Neuron (in vitro differentiated cells): ENCODE measurements around the gene FGR.
"Not testable (repeated sequence)": the region's sequence is repeated elsewhere in the genome, so short reads cannot be mapped to it uniquely, and the experiment has no call there.

Experiments
- H2AFZ ChIP-seq: one replicate; pipeline ENCODE4 v1.6.1; 2013; ENCODE audit warnings: low read depth, mild to moderate bottlenecking, inconsistent platforms, low read length, moderate library complexity
- H3K27me3 ChIP-seq: one replicate; pipeline ENCODE4 v1.6.1; 2013; ENCODE audit warnings: low read length; ENCODE audit not compliant: insufficient read depth
- H3K36me3 ChIP-seq: one replicate; pipeline ENCODE4 v1.6.1; 2013; ENCODE audit warnings: low read length; ENCODE audit not compliant: insufficient read depth
- H3K4me1 ChIP-seq: one replicate; pipeline ENCODE4 v1.6.1; 2013; ENCODE audit warnings: low read length; ENCODE audit not compliant: insufficient read depth
- H3K4me3 ChIP-seq: 2 replicates; pipeline ENCODE4 v1.5.1; 2013; ENCODE audit warnings: mild to moderate bottlenecking, low read length, moderate library complexity
- H3K9me3 ChIP-seq: one replicate; pipeline ENCODE4 v1.6.1; 2013; ENCODE audit warnings: low read length

Gene FGR

GRCh38 chr1:27655151-27655937, 20.4 kb upstream of the FGR start:
- no peak overlapping the region for H3K4me3 ChIP-seq
- peaks cover 23% of the 10 kb centered on the region for H3K4me1 ChIP-seq
- no peaks in the 10 kb centered on the region for H3K36me3 ChIP-seq
- H2AFZ ChIP-seq = no peak overlapping the region
- H3K9me3 ChIP-seq = no peaks in the 10 kb centered on the region
- no peaks in the 10 kb centered on the region for H3K27me3 ChIP-seq

GRCh38 chr1:27652111-27652864, 17.3 kb upstream of the FGR start:
- Histone ChIP-seq H2AFZ (no peak overlapping the region), H3K4me1 (peaks cover 26% of the 10 kb centered on the region), H3K27me3 (no peaks in the 10 kb centered on the region), H3K4me3 (no peak overlapping the region), H3K36me3 (no peaks in the 10 kb centered on the region), H3K9me3 (no peaks in the 10 kb centered on the region)

- Histone ChIP-seq H3K27me3 (peaks cover 3% of the 10 kb centered on the region), H3K9me3 (no peaks in the 10 kb centered on the region), H3K36me3 (no peaks in the 10 kb centered on the region), H3K4me1 (peaks cover 22% of the 10 kb centered on the region), H2AFZ (no peak overlapping the region), H3K4me3 (no peak overlapping the region)
These were observed 15.7 kb upstream of the FGR start for GRCh38 chr1:27650539-27651175.

GRCh38 chr1:27650171-27650538, 15.2 kb upstream of the FGR start:
- H3K4me1 ChIP-seq = peaks cover 17% of the 10 kb centered on the region
- H2AFZ ChIP-seq = no peak overlapping the region
- H3K9me3 ChIP-seq = no peaks in the 10 kb centered on the region
- peaks cover 3% of the 10 kb centered on the region for H3K27me3 ChIP-seq
- H3K36me3 ChIP-seq = no peaks in the 10 kb centered on the region
- no peak overlapping the region for H3K4me3 ChIP-seq

GRCh38 chr1:27649306-27649635, 14.3 kb upstream of the FGR start:
- Histone ChIP-seq H2AFZ (no peak overlapping the region), H3K27me3 (peaks cover 3% of the 10 kb centered on the region), H3K4me3 (no peak overlapping the region), H3K4me1 (peaks cover 14% of the 10 kb centered on the region), H3K9me3 (no peaks in the 10 kb centered on the region), H3K36me3 (no peaks in the 10 kb centered on the region)

- Histone ChIP-seq H3K27me3 (peaks cover 3% of the 10 kb centered on the region), H3K36me3 (no peaks in the 10 kb centered on the region), H2AFZ (no peak overlapping the region), H3K4me1 (peaks cover 14% of the 10 kb centered on the region), H3K9me3 (no peaks in the 10 kb centered on the region), H3K4me3 (no peak overlapping the region)
These were observed 13.8 kb upstream of the FGR start for GRCh38 chr1:27648602-27649305.

GRCh38 chr1:27647328-27647727, 12.3 kb upstream of the FGR start:
- Histone ChIP-seq H2AFZ (no peak overlapping the region), H3K4me3 (no peak overlapping the region), H3K4me1 (peaks cover 12% of the 10 kb centered on the region), H3K36me3 (no peaks in the 10 kb centered on the region), H3K9me3 (no peaks in the 10 kb centered on the region), H3K27me3 (peaks cover 3% of the 10 kb centered on the region)

GRCh38 chr1:27646676-27647075, 11.7 kb upstream of the FGR start:
- Histone ChIP-seq H3K4me1 (peaks cover 12% of the 10 kb centered on the region), H2AFZ (no peak overlapping the region), H3K27me3 (peaks cover 3% of the 10 kb centered on the region), H3K36me3 (no peaks in the 10 kb centered on the region), H3K9me3 (no peaks in the 10 kb centered on the region), H3K4me3 (no peak overlapping the region)

GRCh38 chr1:27645071-27645415, 10.1 kb upstream of the FGR start:
- H3K36me3 ChIP-seq = no peaks in the 10 kb centered on the region
- no peaks in the 10 kb centered on the region for H3K4me1 ChIP-seq
- H3K9me3 ChIP-seq = no peaks in the 10 kb centered on the region
- peaks cover 3% of the 10 kb centered on the region for H3K27me3 ChIP-seq
- no peak overlapping the region for H3K4me3 ChIP-seq
- H2AFZ ChIP-seq = no peak overlapping the region

- Histone ChIP-seq H3K9me3 (no peaks in the 10 kb centered on the region), H3K27me3 (peaks cover 3% of the 10 kb centered on the region), H3K4me1 (no peaks in the 10 kb centered on the region), H3K4me3 (no peak overlapping the region), H3K36me3 (no peaks in the 10 kb centered on the region), H2AFZ (no peak overlapping the region)
These were observed 9.5 kb upstream of the FGR start for GRCh38 chr1:27644369-27645070.

GRCh38 chr1:27643600-27644368, 8.8 kb upstream of the FGR start:
- H3K9me3 ChIP-seq = no peaks in the 10 kb centered on the region
- H3K4me3 ChIP-seq = no peak overlapping the region
- H3K4me1 ChIP-seq = no peaks in the 10 kb centered on the region
- H2AFZ ChIP-seq = no peak overlapping the region
- peaks cover 3% of the 10 kb centered on the region for H3K27me3 ChIP-seq
- H3K36me3 ChIP-seq = no peaks in the 10 kb centered on the region

GRCh38 chr1:27640514-27640913, 5.5 kb upstream of the FGR start:
- not testable (repeated sequence) for H3K9me3 ChIP-seq, H3K36me3 ChIP-seq, H3K4me1 ChIP-seq, H2AFZ ChIP-seq, H3K4me3 ChIP-seq, H3K27me3 ChIP-seq
